Measurements from ENCODE around the gene DEAF1.

The DEAF1 gene

GRCh38 chr11:641806-642370 is 53.1 kb downstream of the DEAF1 start:
- no peak for DNase-seq

- DNase-seq = no peak
These were observed 54.9 kb downstream of the DEAF1 start for GRCh38 chr11:640021-640706.

GRCh38 chr11:639332-639955 is 55.6 kb downstream of the DEAF1 start:
- DNase-seq = no peak

- DNase-seq = no peak
These were observed 56.2 kb downstream of the DEAF1 start for GRCh38 chr11:638631-639331.

DNA sequence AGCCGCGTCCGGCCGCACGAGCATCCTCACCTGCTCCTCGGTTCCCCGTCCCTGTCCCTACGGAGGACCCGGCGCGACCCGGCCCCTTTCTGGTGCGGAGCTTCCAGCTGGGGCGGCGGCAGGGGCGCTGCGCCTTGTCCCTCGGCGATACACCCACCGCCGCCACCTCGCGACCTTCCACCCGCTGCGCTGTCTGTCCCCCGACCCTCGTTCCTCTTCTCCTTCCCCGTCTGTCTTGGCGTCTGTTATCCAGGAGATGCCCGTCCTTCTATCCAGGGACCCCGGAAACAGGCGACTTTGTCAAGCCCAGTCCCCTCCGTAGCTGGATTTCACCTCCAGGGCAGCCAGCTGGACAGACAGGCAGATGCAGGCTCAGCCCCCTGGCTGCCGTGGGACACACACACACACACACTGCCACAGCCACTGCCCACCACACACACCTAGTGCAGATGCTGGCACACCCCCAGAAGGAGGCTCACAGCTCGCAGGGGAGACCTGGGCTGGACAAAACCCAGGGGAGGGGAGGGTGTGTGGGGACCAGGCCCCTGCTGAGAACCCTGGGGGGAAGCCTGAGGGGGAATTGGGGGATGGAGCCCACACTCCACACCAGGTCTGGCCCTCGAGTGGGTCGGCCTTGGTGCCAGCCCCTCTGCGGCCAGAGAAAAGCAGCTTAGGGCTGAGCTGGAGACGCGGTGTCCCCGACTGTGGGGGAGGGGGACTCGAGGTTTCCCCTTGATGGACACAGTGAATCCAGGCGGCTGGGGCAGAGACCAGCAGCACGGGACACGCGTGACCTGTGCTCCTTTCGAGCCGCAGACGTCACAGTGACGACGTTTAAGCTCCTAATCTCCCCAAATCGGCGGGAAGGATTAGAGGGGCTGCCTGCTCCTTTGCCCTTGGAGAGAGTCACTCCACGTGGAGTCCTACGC is 57.2 kb downstream of the DEAF1 start:
- no peak for DNase-seq

DNA sequence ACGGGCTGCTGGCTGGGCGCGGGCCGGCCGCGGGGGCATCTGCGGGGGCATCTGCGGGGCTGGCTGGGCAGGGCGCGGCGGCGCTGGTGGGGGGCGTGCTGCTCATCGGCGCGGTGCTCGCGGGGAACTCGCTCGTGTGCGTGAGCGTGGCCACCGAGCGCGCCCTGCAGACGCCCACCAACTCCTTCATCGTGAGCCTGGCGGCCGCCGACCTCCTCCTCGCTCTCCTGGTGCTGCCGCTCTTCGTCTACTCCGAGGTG is 57.8 kb downstream of the DEAF1 start:
- no peak for DNase-seq

DNA sequence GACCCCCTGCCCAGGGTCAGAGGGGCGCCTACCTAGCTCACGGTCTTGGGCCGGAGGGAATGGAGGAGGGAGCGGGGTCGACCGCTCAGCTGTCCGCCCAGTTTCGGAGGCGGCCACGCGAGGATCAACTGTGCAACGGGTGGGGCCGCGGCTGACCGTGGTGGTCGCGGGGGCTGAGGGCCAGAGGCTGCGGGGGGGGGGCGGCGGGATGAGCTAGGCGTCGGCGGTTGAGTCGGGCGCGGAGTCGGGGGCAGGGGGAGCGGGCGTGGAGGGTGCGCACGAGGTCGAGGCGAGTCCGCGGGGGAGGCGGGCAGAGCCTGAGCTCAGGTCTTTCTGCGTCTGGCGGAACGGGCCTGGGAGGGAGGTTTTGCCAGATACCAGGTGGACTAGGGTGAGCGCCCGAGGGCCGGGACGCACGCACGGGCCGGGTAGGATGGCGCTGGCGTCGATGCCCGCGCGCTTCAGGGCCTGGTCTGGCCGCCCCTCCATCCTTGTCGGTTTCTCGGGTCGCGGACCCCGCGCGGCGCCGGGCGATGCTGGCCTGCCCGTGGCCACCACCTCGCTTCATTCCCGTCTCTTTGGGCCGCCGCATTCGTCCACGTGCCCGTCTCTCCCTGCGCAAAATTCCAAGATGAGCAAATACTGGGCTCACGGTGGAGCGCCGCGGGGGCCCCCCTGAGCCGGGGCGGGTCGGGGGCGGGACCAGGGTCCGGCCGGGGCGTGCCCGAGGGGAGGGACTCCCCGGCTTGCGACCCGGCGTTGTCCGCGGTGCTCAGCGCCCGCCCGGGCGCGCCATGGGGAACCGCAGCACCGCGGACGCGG is 58.3 kb downstream of the DEAF1 start, which contains the start of gene DRD4:
Gene DRD4 (plus strand): TSS at position 759 of the 822 bp plus-strand sequence. CDS start 36 bp downstream, at position 795.
- DNase-seq = no peak

- DNase-seq = no peak
These were observed 59.0 kb downstream of the DEAF1 start for GRCh38 chr11:635945-636510.

GRCh38 chr11:630871-631270 is 64.2 kb downstream of the DEAF1 start:
- no peak for DNase-seq

- DNase-seq = peak; percentile 9
These were observed 65.8 kb downstream of the DEAF1 start for GRCh38 chr11:629237-629583.

DNA sequence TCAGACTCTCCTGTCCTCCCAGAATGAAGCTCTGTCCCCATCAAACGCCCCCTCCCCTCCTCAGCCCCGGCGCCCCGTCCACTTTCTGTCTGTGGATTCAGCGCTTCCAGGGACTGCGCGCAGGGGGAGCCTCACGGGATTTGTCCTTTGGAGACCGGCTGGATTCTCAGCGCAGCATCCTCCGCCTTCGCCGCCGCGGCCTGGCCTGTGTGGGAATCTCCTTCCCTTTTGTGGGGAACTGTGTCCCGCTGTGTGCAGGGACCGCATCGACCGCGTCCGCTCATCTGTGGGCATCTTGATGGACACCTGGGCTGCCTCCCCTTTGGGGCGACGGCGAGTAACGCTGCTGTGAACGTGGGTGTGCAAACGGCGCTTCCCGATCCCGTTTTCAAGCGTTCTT is 67.0 kb downstream of the DEAF1 start:
- DNase-seq = no peak

DNA sequence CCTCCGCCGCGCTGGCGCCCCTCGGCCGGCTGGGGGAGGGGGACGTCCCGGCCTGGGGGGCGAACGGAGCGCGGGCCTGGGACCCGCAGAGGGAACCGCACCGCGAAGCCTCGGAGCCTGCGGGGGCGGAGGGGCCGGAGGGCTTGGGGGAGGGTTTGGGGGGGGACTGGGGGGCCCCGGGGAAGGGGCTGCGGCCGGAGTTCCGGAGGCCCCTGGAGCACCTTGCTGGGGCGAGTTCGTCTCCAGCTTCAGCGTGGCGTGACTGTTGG is 67.8 kb downstream of the DEAF1 start:
- DNase-seq = no peak

GRCh38 chr11:626475-627307 is 68.3 kb downstream of the DEAF1 start, which contains the start of gene SCT:
SCT (minus strand) TSS chr11:627181; CDS start chr11:627143, 38 bp downstream.
- no peak for DNase-seq

GRCh38 chr11:625636-626268 is 69.3 kb downstream of the DEAF1 start:
- DNase-seq = no peak

- DNase-seq = no peak
These were observed 70.1 kb downstream of the DEAF1 start, which contains the start of gene CDHR5 for GRCh38 chr11:624705-625635. CDHR5 (minus strand) TSS chr11:624955; CDS start chr11:624902, 53 bp downstream.

DNA sequence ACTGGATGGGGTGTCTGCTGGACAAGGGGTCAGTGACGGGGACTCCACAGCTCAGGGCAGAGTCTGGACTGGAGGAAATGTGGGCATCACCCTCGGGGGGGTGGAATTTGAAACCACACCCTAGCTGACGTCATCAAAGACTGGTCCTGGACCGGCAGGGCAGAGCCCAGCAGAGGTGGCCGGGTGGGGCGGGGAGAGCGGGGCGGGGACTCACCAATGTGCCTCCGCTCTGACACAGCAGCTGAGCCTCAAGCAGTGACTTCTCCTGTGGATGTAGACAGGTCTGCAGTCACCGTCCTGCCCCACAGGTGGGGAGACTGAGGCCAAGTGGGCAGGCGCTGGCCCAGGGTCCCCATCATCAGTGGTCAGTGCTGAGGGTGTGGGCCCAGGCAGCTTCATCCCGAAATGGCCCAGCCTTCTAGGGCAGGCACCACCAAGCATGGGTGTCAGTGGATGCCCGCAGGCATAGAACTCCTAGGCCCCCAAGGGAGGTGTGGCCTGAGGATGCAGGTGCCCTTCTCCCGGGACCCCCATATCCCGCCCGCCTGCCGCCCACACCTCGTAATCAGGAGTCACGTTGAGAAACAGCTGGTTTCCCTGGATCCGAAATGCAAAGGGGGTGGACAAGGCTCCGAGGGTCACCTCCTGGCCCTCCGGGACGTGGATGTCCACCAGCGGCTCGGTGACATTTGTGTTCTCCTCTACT is 70.9 kb downstream of the DEAF1 start:
- no peak for DNase-seq

DNA sequence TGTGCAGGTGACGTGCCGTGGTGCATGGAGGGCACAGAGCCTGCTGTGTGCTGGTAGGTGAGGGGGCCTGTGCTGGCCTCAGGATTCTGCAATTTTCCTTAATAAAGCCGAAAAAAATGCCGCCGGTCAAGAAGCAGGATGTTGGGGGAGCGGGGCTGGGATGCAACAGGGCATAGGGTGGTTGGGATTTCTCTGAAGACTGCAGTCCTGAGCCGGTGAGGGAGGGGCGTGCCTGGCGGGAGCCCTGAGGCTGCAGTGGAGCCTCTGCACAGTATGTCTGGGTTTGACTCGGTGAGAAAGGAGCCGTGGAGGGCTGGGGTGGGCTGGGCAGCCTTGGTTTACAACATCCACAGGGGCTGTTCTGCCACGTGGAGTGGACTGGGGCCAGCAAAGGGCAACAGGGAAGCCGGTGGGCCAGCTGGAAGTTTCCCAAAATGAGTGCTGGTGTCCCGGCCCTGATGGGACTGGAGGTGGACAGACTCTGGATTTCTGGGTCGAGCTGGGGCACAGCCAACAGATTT is 71.6 kb downstream of the DEAF1 start:
- no peak for DNase-seq

- DNase-seq = no peak
These were observed 73.2 kb downstream of the DEAF1 start for GRCh38 chr11:621838-622237.

Data from stimulated activated CD4-positive, alpha-beta T cell treated with anti-CD3 and anti-CD28 coated beads, Interleukin-4, amount 100 ng/mL, for 24 hours (primary cell).